ENCODE results near the gene GNG2.

GRCh38 chr14:51849097-51849496, 11.3 kb upstream of the GNG2 start:
- TF ChIP-seq CTCF (IDR thresholded peaks at IDR 0.05; ENCODE audit: insufficient read depth, low read length, poor library complexity, severe bottlenecking): no peak
- no peak for TF ChIP-seq EZH2phosphoT487 (conservative IDR thresholded peaks at IDR 0.05; ENCODE audit: low read length)
